Kidney capillary endothelial cell (primary cell): Measurements from ENCODE around the gene TMEM114.

Experiments used
- DNase-seq: peaks from one replicate; pipeline ENCODE4 v3.0.0-alpha.2; 2018; ENCODE audit warnings: low spot score

TMEM114 gene

DNA sequence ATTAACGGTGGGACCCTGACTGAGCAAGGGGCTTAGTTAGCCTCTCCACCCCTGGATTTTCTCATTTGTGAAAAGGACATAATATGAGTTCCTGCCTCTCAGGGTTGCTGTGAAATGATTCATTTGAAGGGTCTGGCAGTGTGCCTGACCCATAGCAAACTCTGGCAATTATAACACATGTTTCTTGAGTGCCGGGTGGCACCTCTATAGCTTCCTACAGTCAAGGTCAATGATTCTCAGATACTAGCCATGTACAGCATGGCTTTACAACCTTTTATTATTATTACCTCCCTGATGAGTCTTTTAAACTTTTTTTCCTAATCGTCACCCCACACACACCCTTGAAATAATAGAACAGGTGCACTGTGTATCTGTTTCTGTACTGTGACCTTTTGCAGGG, 42.1 kb downstream of the TMEM114 start:
- DNase-seq, result no peak

- DNase-seq, result no peak
Observed at GRCh38 chr16:8547762-8548161, 42.5 kb downstream of the TMEM114 start.

- no peak for DNase-seq
Observed at GRCh38 chr16:8544406-8544805, 45.9 kb downstream of the TMEM114 start.

- no peak for DNase-seq
Observed at GRCh38 chr16:8543258-8543657, 47.1 kb downstream of the TMEM114 start.

- DNase-seq, result no peak
Observed at GRCh38 chr16:8542393-8542792, 47.9 kb downstream of the TMEM114 start.

- no peak for DNase-seq
Observed at GRCh38 chr16:8541868-8542267, 48.4 kb downstream of the TMEM114 start.

GRCh38 chr16:8537691-8538342, 52.5 kb downstream of the TMEM114 start:
- no peak for DNase-seq

- DNase-seq, result no peak
Observed at GRCh38 chr16:8533509-8533908, 56.8 kb downstream of the TMEM114 start.

DNA sequence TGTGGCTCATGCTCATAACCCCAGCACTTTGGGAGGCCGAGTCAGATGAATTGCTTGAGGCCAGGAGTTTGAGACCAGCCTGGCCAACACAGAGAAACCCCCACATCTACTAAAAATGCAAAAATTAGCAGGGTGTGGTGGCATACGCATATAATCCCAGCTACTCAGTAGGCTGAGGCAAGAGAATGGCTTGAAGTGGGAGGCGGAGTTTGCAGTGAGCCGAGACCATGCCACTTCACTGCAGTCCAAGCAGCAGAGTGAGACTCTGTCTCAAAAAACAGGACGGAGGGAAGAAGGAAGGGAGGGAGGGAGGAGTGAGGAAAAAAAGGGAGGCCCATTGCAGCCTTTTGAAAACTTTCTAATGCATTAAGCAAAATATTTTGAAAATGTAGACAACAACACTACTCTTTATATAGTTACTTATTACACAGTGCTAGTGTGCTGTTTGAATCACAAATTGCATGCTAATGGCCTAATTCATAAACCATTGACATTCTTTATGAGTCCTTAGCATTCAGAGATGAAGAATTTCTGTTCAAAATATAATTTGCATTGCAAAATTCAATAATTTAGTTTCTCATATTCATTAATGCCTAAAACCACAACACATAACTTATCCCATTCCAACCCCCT, 59.4 kb downstream of the TMEM114 start:
- no peak for DNase-seq

GRCh38 chr16:8528471-8528870, 61.8 kb downstream of the TMEM114 start:
- no peak for DNase-seq

GRCh38 chr16:8523932-8524331, 66.4 kb downstream of the TMEM114 start:
- DNase-seq, result no peak

- DNase-seq, result no peak
Observed at GRCh38 chr16:8522757-8523156, 67.6 kb downstream of the TMEM114 start.

DNA sequence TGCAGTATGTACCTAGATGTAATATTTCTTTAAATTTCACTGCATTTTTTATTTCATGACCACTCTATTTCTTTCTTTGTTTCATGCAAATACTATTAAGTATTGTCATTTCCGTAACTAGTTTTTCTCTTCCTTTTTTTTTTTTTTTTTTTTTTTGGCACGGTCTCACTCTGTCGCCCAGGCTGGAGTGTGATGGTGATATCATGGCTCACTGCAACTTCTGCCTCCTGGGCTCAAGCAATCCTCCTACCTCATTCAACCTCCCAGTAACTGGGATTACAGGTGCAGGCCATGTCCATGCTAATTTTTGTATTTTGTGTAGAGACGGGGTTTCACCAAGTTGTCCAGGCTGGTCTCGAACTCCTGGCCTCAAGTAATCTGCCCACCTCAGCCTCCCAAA, 70.7 kb downstream of the TMEM114 start:
- no peak for DNase-seq
